GM21515 (cell line): Measurements from ENCODE around the gene MYLK.
"Not testable (repeated sequence)": the region's sequence is repeated elsewhere in the genome, so short reads cannot be mapped to it uniquely, and the experiment has no call there.

Experiments used
- ATAC-seq: cut with Tn5 transposase; IDR thresholded peaks from one replicate; pipeline ENCODE4 v1.9.1; 2021; ENCODE audit not compliant: unreplicated experiment

MYLK gene

GRCh38 chr3:123884203-123884831, at the start of gene MYLK:
Gene MYLK, minus strand, starts transcription at chr3:123884332. Its CDS starts 90,491 bp downstream, at chr3:123793841.
- ATAC-seq = peak; percentile 62

DNA sequence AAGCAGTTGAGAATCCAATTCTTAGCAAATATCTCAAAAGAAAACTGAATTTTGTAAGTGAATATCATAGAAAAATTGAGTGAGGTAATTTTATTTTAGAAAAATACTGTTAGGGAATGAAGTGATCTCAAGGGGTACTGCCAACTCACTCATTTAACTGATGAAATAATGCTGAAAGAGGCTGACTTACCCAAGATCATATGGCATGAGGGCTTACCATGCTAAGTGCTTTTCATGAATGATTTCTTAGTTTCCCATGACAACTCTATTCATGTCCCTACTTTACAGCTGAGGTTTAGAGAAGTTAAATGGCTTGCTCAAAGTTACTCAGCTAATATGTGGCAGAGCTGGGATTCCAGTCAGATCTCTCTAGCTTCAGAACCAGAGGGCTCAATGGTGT, 46.3 kb upstream of the MYLK start:
- no peak for ATAC-seq

GRCh38 chr3:123929325-123929724, 45.2 kb upstream of the MYLK start:
- ATAC-seq = no peak

DNA sequence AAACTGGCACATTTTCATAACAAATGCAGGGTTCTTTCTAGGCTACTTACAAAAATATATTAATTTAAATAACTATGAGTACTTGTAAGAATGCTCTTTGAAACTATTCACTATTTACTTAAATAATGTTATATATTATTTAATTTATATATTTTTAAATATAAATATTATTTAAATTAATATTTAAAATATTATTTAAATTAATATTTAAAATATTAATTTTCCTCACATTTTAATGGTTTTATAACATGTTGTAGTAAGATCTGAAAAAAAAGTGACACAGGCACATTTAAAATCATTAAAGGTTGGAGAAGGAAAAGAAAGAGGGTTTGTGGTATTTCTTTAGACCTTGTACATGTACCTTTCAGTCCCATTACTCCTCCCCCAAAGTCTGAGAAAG, 42.3 kb upstream of the MYLK start:
- ATAC-seq = no peak

- ATAC-seq = no peak
Observed at GRCh38 chr3:123920868-123921267, 36.7 kb upstream of the MYLK start.

GRCh38 chr3:123920383-123920782, 36.3 kb upstream of the MYLK start:
- ATAC-seq = no peak

- no peak for ATAC-seq
Observed at GRCh38 chr3:123919353-123919752, 35.2 kb upstream of the MYLK start.

- ATAC-seq = no peak
Observed at GRCh38 chr3:123914829-123915228, 30.7 kb upstream of the MYLK start.

DNA sequence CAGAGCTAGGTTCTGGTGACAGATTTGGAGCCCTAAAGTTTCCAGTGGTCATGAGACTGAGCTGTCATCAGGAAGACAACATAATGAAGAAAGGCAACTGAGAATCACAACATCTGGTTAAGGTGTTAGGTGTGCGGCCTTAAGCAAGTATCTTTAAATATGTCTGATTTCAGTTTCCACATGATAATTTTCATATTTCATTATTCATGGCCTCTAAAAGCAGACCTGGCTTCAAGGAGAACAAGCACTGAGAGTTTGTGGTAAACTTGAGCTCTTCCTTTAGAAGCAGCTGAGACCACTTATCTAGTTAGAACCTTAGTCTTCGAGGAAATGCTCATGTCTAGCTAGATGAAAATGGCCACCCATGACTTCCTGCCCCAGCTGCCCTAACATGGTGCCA, 25.7 kb upstream of the MYLK start:
- peak; percentile 79 for ATAC-seq

DNA sequence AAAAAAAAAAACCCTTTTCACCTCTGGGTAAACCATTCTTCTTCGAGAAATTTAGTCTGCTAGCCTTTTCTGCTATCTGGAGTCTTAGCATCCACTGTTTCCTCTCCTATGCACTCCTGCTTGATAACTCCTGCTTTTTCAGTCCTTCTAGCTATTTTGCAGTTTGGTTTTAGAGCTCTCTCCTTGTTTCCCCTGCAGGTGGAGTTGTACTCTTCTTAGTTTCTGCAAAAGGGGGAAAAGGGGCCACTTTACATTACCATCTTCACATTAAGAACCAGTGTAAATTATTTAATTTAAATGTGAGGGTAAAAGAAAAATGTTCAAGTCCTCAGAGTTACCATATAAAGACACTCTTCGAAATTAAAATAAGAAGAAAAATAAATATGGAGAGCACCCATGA, 23.6 kb upstream of the MYLK start:
- ATAC-seq = no peak

DNA sequence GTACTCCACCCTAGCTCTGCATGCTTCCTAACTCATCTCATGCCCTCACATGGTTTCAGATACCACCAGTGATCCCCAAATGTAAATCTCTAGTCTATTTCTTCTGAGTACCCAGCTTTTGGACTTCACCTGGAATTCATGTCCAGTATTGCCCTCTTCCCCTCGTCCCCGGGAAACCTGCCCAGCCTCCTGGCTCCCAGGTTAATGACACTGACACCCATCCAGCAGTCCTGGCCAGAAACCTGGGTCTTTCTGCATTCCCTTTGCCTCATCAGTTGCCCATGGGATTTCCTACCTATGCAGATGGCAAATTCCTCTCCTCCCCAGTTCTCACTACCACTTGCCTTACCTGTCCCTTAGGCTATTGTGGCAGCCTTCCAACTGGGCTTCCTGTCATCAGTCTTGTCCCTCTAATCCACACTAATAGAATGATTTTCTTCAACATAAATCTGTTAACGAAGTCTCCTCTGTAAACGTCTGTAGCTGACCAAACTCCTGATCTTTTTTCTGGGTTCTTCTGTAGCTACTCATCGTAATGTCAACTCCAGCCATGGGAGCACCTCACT, 15.3 kb upstream of the MYLK start:
- no peak for ATAC-seq

GRCh38 chr3:123893012-123893411, 8.9 kb upstream of the MYLK start:
- ATAC-seq = no peak

DNA sequence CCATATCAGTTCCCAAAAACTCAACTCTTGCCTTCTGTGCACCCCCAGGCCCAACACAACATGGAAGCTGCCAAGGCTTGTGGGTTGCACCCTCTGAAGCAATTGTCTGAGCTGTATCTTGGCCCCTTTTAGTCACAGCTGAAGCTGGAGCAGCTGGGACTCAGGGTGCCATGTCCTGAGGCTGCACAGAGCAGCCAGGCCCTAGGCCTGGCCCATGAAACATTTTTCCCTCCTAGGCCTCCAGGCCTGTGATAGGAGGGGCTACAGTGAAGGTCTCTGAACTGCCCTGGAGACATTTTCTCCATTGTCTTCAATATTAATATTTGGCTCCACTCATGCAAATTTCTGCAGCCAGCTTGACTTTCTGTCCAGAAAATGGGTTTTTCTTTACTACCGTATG, 8.1 kb upstream of the MYLK start:
- no peak for ATAC-seq

DNA sequence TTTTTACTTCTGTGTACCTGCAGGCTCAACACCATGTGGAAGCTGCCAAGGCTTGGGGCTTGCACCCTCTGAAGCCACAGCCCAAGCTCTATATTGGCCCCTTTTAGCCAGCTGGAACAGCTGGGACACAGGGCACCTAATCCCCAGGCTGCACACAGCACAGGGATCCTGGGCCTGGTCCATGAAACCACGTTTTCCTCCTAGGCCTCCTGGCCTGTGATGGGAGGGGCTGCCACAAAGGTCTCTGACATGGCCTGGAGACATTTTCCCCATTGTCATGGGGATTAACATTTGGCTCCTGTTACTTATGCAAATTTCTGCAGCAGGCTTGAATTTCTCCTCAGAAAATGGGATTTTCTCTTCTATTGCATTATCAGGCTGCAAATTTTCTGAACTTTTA, 6.9 kb upstream of the MYLK start:
- not testable (repeated sequence) for ATAC-seq

DNA sequence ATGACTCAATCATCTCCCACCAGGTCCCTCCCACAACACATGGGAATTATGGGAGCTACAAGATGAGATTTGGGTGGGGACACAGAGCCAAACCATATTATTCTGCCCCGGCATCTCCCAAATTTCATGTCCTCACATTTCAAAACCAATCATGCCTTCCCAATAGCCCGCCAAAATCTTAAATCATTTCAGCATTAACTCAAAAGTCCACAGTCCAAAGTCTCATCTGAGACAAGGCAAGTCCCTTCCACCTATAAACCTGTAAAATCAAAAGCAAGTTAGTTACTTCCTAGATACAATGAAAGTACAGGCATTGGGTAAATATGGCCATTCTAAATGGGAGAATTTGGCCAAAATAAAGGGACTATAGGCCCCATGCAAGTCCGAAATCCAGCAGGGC, 6.0 kb upstream of the MYLK start:
- ATAC-seq = not testable (repeated sequence)

- ATAC-seq = no peak
Observed at GRCh38 chr3:123884993-123885392, 861 bp upstream of the MYLK start.

DNA sequence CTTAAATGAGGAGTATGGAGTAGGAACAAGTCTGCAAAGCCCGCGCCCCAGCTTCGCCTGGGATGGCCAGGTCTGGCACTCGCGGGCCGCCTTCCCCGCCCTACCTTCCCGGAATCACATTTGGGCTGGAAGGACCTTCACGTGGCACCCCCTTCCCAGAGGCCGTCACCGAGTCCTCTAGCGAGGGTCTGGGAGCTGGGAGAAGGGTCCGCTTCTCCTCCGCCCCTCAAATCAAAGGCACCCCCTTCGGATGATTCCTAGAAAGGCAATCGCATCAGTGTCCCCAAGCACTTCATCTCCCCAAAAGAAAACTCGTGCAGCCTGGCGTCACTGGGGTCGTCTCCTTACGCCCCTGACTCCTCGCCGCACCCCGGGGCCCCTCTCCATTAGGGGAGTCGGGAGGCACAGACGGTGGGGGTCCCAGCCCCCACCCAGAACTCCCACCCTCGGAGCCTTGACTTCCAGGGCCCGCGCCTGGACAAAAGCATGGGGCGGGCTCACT, 380 bp downstream of the MYLK start:
- ATAC-seq = no peak

DNA sequence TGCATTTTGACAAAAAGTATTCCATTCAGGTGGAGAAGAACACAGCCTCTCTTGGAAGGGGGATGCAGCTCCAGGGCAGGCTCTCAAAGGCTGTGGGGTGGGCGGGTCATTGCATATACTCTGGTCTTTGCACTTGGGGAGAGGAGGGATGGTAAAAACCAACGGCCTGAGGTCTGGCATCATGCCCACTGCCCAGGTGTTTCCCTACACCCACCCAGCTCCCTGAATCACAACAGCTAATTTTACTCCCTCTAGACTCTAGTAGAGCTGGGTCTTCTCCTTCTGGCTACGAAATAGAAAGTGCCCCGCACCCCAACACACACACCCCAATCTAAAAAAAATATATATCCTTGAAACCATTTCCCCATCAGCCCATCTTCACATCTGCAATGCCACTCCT, 1.0 kb downstream of the MYLK start:
- ATAC-seq = no peak

DNA sequence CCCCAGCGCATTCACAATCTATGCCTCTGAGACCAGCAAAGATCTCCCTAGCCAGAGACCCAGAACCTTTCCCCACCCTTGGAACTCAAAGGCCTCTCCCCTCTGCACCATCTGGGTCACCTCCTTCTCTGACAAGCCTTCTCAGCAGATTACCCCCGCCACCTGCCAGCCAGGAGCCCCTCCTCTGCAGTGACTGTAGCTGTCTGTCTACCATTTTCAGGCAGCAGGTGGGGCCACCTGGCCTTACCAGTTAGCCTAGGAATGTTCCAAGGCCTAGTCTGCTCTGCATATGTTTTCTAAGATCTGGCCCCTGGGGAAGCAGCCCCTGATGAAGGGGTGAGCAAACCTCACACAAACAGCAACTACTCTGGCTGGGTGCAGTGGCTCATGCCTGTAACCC, 2.4 kb downstream of the MYLK start:
- no peak for ATAC-seq

DNA sequence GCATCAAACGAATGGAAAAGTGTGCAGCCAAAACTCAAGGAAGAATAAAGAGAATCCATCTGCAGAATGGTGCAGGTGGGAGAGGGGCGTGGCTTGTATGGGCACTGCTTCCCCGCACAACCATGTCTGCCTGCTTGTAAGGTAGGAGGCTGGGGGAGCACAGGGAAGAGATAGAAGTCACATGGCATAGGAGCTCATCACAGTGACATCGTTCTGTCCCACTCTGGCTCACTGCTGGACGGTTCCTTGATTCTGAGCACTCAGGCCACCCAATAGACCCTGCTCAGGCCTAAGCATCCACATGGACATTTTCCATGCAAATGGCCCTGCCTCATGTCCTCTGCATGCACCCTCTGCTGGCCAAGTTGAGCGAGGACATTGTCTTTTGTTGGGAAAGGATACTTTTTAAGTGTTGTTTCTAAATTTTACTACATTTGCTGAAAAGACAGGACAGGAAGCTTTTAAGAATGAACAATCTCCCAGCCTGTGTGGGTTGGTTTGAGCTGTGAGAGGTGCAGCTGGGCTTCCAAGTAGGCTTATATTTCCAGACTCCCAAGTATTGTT, 3.1 kb downstream of the MYLK start:
- ATAC-seq = no peak

GRCh38 chr3:123878807-123879206, 5.3 kb downstream of the MYLK start:
- no peak for ATAC-seq

DNA sequence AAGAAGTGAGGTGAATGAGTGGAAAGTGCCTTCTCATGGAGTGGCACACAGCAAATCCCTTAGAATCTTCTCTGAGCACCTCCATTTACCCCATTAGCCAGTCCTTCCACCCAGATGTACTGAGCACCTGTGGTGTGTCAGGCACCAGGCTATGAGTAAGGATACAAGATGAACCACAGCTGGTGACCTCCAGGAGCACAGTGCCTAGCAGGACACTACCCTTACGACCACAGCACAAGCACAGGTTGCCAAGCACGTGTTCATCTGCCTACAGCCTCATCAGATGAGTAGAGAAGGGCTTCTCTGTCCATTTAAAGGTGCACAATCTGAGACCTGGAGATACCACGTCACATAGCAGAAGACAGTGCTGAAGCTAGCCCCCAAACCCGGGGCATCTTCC, 6.2 kb downstream of the MYLK start:
- no peak for ATAC-seq

GRCh38 chr3:123877466-123877865, 6.7 kb downstream of the MYLK start:
- no peak for ATAC-seq
